H1 (cell line): ENCODE results near the gene OR2T34. TPM values are rescaled to one million over a fixed set of nuclear protein-coding genes. Genes with fewer than 3 reads are reported as not detected.
"Not testable (repeated sequence)": the region's sequence is repeated elsewhere in the genome, so short reads cannot be mapped to it uniquely, and the experiment has no call there.

Source experiments
- CTCF ChIA-PET: fragments of 300-600 bp; sonication (Branson Sonifier 250); formaldehyde crosslinking; loops from one replicate; lab custom pipeline; 2021; ENCODE audit not compliant: partially characterized antibody; lab: Charles Lee
- POLR2A ChIA-PET: fragments of 300-600 bp; sonication (Branson Sonifier 250); formaldehyde crosslinking; loops from one replicate; lab custom pipeline; 2021; ENCODE audit warnings: inconsistent platforms; ENCODE audit not compliant: partially characterized antibody; lab: Charles Lee
- DNase-seq, 2 experiments: peaks; one replicate each; pipeline versions ENCODE4 v3.0.0 to v3.0.0-alpha.2; 2010 to 2022; ENCODE audit warnings: low spot score in 2 of 2, low read depth in 1 of 2, mixed read lengths in 1 of 2
- FAIRE-seq: peaks from 2 replicates; lab custom pipeline; 2011; peaks lifted over from hg19 to GRCh38; lab: Jason Lieb, UNC
- H2AFZ ChIP-seq: 2 replicates; pipeline ENCODE4 v1.8.1; 2012; ENCODE audit warnings: low read length, inconsistent platforms
- H2AK5ac ChIP-seq: 2 replicates; pipeline ENCODE4 v1.6.1; 2013; ENCODE audit warnings: low read depth, low read length
- H2BK120ac ChIP-seq: replicated peaks from 2 replicates; pipeline ENCODE3; 2013; ENCODE audit warnings: low read depth, low read length, inconsistent platforms
- H2BK12ac ChIP-seq: 2 replicates; pipeline ENCODE4 v1.6.1; 2013; ENCODE audit warnings: low read depth, low read length
- H2BK15ac ChIP-seq: 2 replicates; pipeline ENCODE4 v1.6.1; 2013; ENCODE audit warnings: low read length
- H2BK20ac ChIP-seq: 2 replicates; pipeline ENCODE4 v1.6.1; 2013; ENCODE audit warnings: low read length
- H2BK5ac ChIP-seq: 2 replicates; pipeline ENCODE4 v1.6.1; 2013; ENCODE audit warnings: low read depth, low read length
- H3K14ac ChIP-seq: 2 replicates; pipeline ENCODE4 v1.6.1; 2013; ENCODE audit warnings: inconsistent platforms; ENCODE audit not compliant: insufficient read length
- H3K18ac ChIP-seq: 2 replicates; pipeline ENCODE4 v1.6.1; 2013; ENCODE audit warnings: low read length; ENCODE audit errors: extremely low read depth
- H3K23ac ChIP-seq: 2 replicates; pipeline ENCODE4 v1.6.1; 2013; ENCODE audit warnings: inconsistent platforms; ENCODE audit not compliant: insufficient read length
- H3K23me2 ChIP-seq: 2 replicates; pipeline ENCODE4 v1.6.1; 2013; ENCODE audit warnings: low read depth, low read length
- H3K27ac ChIP-seq: 2 replicates; pipeline ENCODE4 v1.6.1; 2011; ENCODE audit warnings: low read depth, low read length, inconsistent platforms
- H3K27me3 ChIP-seq, 4 experiments: replicated peaks in 1 of 4; 1 replicate in 1 of 4; 2 replicates in 3 of 4; pipeline versions ENCODE4 v1.6.1 to v1.8.1; 2011 to 2013; ENCODE audit warnings: low read length in 3 of 4, mild to moderate bottlenecking in 3 of 4, inconsistent platforms in 2 of 4, mixed read lengths in 2 of 4, moderate library complexity in 1 of 4; ENCODE audit not compliant: control insufficient read depth in 3 of 4, insufficient read depth in 3 of 4; ENCODE audit errors: extremely low read depth in 1 of 4
- H3K36me3 ChIP-seq, 4 experiments: 2 replicates each; pipeline versions ENCODE4 v1.6.1 to v1.8.1; 2011 to 2013; ENCODE audit warnings: mild to moderate bottlenecking in 4 of 4, low read length in 3 of 4, moderate library complexity in 2 of 4, control low read depth in 1 of 4, inconsistent platforms in 1 of 4; ENCODE audit not compliant: insufficient read depth in 4 of 4, control insufficient read depth in 2 of 4
- H3K4ac ChIP-seq: replicated peaks from 2 replicates; pipeline ENCODE3; 2013; ENCODE audit warnings: low read length, low read depth, mixed read lengths, inconsistent platforms; ENCODE audit not compliant: insufficient read length
- H3K4me1 ChIP-seq, 4 experiments: replicated peaks in 1 of 4; 1 replicate in 1 of 4; 2 replicates in 3 of 4; pipeline versions ENCODE4 v1.6.1 to v1.8.1; 2011 to 2013; ENCODE audit warnings: low read length in 3 of 4, inconsistent platforms in 2 of 4, mixed read lengths in 1 of 4; ENCODE audit not compliant: insufficient read depth in 4 of 4, control insufficient read depth in 3 of 4
- H3K4me2 ChIP-seq, 2 experiments: 2 replicates each; pipeline versions ENCODE4 v1.6.1 to v1.8.1; 2011 to 2013; ENCODE audit warnings: low read depth in 2 of 2, low read length in 2 of 2, control low read depth in 1 of 2, inconsistent platforms in 1 of 2, mild to moderate bottlenecking in 1 of 2; ENCODE audit not compliant: insufficient read depth in 1 of 2
- H3K4me3 ChIP-seq, 4 experiments: fragments of 200-600, 300-600 bp in 1 of 4; sonication (generic), shearing (Covaris generic), sonication (Bioruptor Twin) in 1 of 4; 2 replicates each; pipeline versions ENCODE4 v1.5.1 to v1.8.1; 2011 to 2016; ENCODE audit warnings: low read length in 4 of 4, low read depth in 3 of 4, control low read depth in 2 of 4, inconsistent platforms in 2 of 4, mild to moderate bottlenecking in 2 of 4, mixed read lengths in 1 of 4, moderate library complexity in 1 of 4; ENCODE audit not compliant: insufficient read depth in 2 of 4; ENCODE audit errors: extremely low read depth in 1 of 4
- H3K56ac ChIP-seq: replicated peaks from 2 replicates; pipeline ENCODE3; 2013; ENCODE audit warnings: low read depth, mild to moderate bottlenecking, mixed read lengths, low read length, inconsistent platforms; ENCODE audit not compliant: insufficient read length
- H3K79me1 ChIP-seq: 2 replicates; pipeline ENCODE4 v1.6.1; 2013; ENCODE audit warnings: low read depth, low read length, control low read depth
- H3K79me2 ChIP-seq, 2 experiments: 2 replicates each; pipeline versions ENCODE4 v1.6.1 to v1.8.1; 2012 to 2013; ENCODE audit warnings: low read length in 2 of 2, mild to moderate bottlenecking in 2 of 2, inconsistent platforms in 1 of 2; ENCODE audit not compliant: insufficient read depth in 2 of 2, control insufficient read depth in 1 of 2
- H3K9ac ChIP-seq, 4 experiments: replicated peaks in 1 of 4; 1 replicate in 1 of 4; 2 replicates in 3 of 4; pipeline versions ENCODE4 v1.6.1 to v1.8.1; 2011 to 2013; ENCODE audit warnings: low read depth in 3 of 4, low read length in 3 of 4, control low read depth in 2 of 4, mild to moderate bottlenecking in 2 of 4, moderate library complexity in 2 of 4, inconsistent platforms in 1 of 4; ENCODE audit errors: extremely low read depth in 1 of 4
- H3K9me3 ChIP-seq, 2 experiments: 2 replicates each; pipeline versions ENCODE4 v1.6.1 to v1.8.1; 2012 to 2013; ENCODE audit warnings: mild to moderate bottlenecking in 2 of 2, moderate library complexity in 2 of 2, control low read depth in 1 of 2, inconsistent platforms in 1 of 2, low read depth in 1 of 2, low read length in 1 of 2, mixed read lengths in 1 of 2; ENCODE audit not compliant: insufficient read depth in 2 of 2
- H4K20me1 ChIP-seq, 2 experiments: replicated peaks in 1 of 2; 2 replicates each; pipeline versions ENCODE3 to v1.8.1; 2011 to 2013; ENCODE audit warnings: inconsistent platforms in 2 of 2, low read length in 2 of 2, mild to moderate bottlenecking in 1 of 2; ENCODE audit not compliant: insufficient read depth in 2 of 2, control insufficient read depth in 1 of 2
- H4K5ac ChIP-seq: 2 replicates; pipeline ENCODE4 v1.6.1; 2013; ENCODE audit warnings: low read length, low read depth, mixed read lengths, inconsistent platforms; ENCODE audit not compliant: insufficient read length
- H4K8ac ChIP-seq: 2 replicates; pipeline ENCODE4 v1.8.0; 2013; ENCODE audit warnings: mild to moderate bottlenecking, moderate library complexity, low read length, inconsistent platforms; ENCODE audit not compliant: insufficient read depth; ENCODE audit errors: extremely low read depth
- H4K91ac ChIP-seq: replicated peaks from 2 replicates; pipeline ENCODE3; 2013; ENCODE audit warnings: low read length, mixed read lengths, inconsistent platforms; ENCODE audit not compliant: insufficient read length
- WGBS, 2 experiments: shearing (Covaris generic) in 1 of 2; methylation state at CpG; one replicate each; pipeline versions ENCODE4 v1.1.6 to v1.1.7; 2013 to 2015; ENCODE audit warnings: low lambda C conversion rate in 2 of 2, mixed read lengths in 2 of 2, inconsistent platforms in 1 of 2, low coverage in 1 of 2, missing lambda C conversion rate in 1 of 2; ENCODE audit not compliant: insufficient replicate concordance in 2 of 2, insufficient coverage in 1 of 2, insufficient read length in 1 of 2; ENCODE audit errors: extremely low coverage in 1 of 2, missing lambda C conversion rate in 1 of 2; 5-methylcytosine and 5-hydroxymethylcytosine counted together
- long read RNA-seq, 2 experiments: library from RNA in 1 of 2; library from capped mRNA in 1 of 2; stranded (forward); transcript quantifications; one replicate each; pipeline ENCODE4 v2.0.0, GENCODE V29; 2021; ENCODE audit warnings: inconsistent platforms in 1 of 2
- polyA minus RNA-seq, 3 experiments: library from RNA; depleted of rRNA, polyadenylated mRNA; stranded (reverse); fragments of >200 nt; gene quantifications; 1 replicate in 2 of 3; 2 replicates in 1 of 3; pipeline ENCODE4 v1.2.3, GENCODE V29; 2011
- polyA plus RNA-seq, 7 experiments: library from polyadenylated mRNA; depleted of rRNA in 3 of 7; stranded (reverse) in 5 of 7; unstranded in 2 of 7; fragments of >200 nt in 5 of 7; fragments of 200-250 nt in 2 of 7; gene quantifications; 1 replicate in 5 of 7; 2 replicates in 1 of 7; 4 replicates in 1 of 7; pipeline versions ENCODE4 v1.2.1 to v1.2.3, GENCODE V29; 2011 to 2013; ENCODE audit warnings: missing spikeins in 2 of 7, mixed read lengths in 2 of 7
- total RNA-seq: library from RNA; stranded (reverse); fragmentation: NEBNext Ultra II Directional; extraction: Animal tissue kit (Norgen Biotek cat#: 25700); gene quantifications from 2 replicates; pipeline ENCODE4 v1.2.1, GENCODE V29; 2021

Gene OR2T34
- total RNA-seq (not detected in 2 replicates), polyA plus RNA-seq (2011; rRNA removed) (not detected in 2 replicates), polyA minus RNA-seq (2011; rRNA and poly(A)+ RNA removed) (not detected in 2 replicates)
- polyA plus RNA-seq (2011; cell fraction: cytosol; rRNA removed): not detected
- polyA plus RNA-seq (2011; cell fraction: nucleus; rRNA removed): not detected
- not detected in 4 replicates for polyA plus RNA-seq (2012, experiment 1 of 2)
- polyA plus RNA-seq (2012, experiment 2 of 2): not detected
- not detected for polyA plus RNA-seq (2013, experiment 1 of 2)
- not detected for polyA plus RNA-seq (2013, experiment 2 of 2)
- not detected for polyA minus RNA-seq (2011; cell fraction: cytosol; rRNA and poly(A)+ RNA removed)
- not detected for polyA minus RNA-seq (2011; cell fraction: nucleus; rRNA and poly(A)+ RNA removed)
- long read RNA-seq, experiment 1: 0 reads
- long read RNA-seq, experiment 2: 0 reads

- 93% methylated on average over 3 of the region's 3 CpGs; no CpG with 5 or more reads in 1 of the 2 experiments for WGBS, 2 experiments
- H3K23ac ChIP-seq: not testable (repeated sequence)
These were observed at the start of gene OR2T34 for GRCh38 chr1:248574657-248575056. OR2T34 (minus strand) TSS chr1:248574757; CDS start chr1:248574757, 0 bp downstream.

More at GRCh38 chr1:248574657-248575056, at the start of gene OR2T34:
- H3K79me1 ChIP-seq, H4K20me1 ChIP-seq, H4K91ac ChIP-seq, DNase-seq, H3K14ac ChIP-seq, H4K8ac ChIP-seq, H3K18ac ChIP-seq, CTCF ChIA-PET, H3K4ac ChIP-seq, H3K56ac ChIP-seq, H3K27me3 ChIP-seq, H3K79me2 ChIP-seq, H3K9ac ChIP-seq, H2BK12ac ChIP-seq, H3K4me2 ChIP-seq, H4K5ac ChIP-seq, H3K23me2 ChIP-seq, POLR2A ChIA-PET, H2BK120ac ChIP-seq, H2BK20ac ChIP-seq, H2BK15ac ChIP-seq, H3K27ac ChIP-seq, H3K4me3 ChIP-seq, H3K4me1 ChIP-seq, H2AFZ ChIP-seq, H2AK5ac ChIP-seq, H2BK5ac ChIP-seq, H3K36me3 ChIP-seq: not testable (repeated sequence)
- peak; percentile 55 for FAIRE-seq
- peaks cover 12 to 23% of the 10 kb centered on the region in 2 experiments; a peak in 3 of 4 replicates for H3K9me3 ChIP-seq
